HepG2 (cell line): ENCODE measurements around the gene DHX16. TPM values are rescaled to one million over a fixed set of nuclear protein-coding genes. Genes with fewer than 3 reads are reported as not detected.

Source experiments
- HBP1 ChIP-seq: IDR thresholded peaks from 2 replicates; pipeline ENCODE4 v1.6.1; 2016; ENCODE audit warnings: low read depth, control low read depth
- HDAC1 ChIP-seq: sonication (generic); formaldehyde crosslinking; IDR thresholded peaks from 2 replicates; pipeline ENCODE4 v1.5.1; 2020; ENCODE audit warnings: mild to moderate bottlenecking, missing genetic modification reagents
- MLLT10 ChIP-seq: sonication (generic); formaldehyde crosslinking; IDR thresholded peaks from 2 replicates; pipeline ENCODE4 v1.4.0; 2020; ENCODE audit warnings: missing genetic modification reagents
- NFATC3 ChIP-seq: sonication (generic); formaldehyde crosslinking; IDR thresholded peaks from 2 replicates; pipeline ENCODE4 v1.5.1; 2020; ENCODE audit warnings: mild to moderate bottlenecking, missing genetic modification reagents
- NFIC ChIP-seq: IDR thresholded peaks from 2 replicates; pipeline ENCODE4 v1.6.1; 2012; ENCODE audit warnings: mild to moderate bottlenecking, low read length, inconsistent platforms
- NR1H2 ChIP-seq: sonication (generic); formaldehyde crosslinking; IDR thresholded peaks from 2 replicates; pipeline ENCODE4 v1.8.1; 2022; ENCODE audit warnings: low read depth, missing genetic modification reagents, borderline replicate concordance
- PAWR ChIP-seq: sonication (generic); formaldehyde crosslinking; IDR thresholded peaks from 2 replicates; pipeline ENCODE4 v1.4.0; 2020; ENCODE audit warnings: missing genetic modification reagents, mild to moderate bottlenecking, borderline replicate concordance
- PRMT3 ChIP-seq: sonication (generic); formaldehyde crosslinking; IDR thresholded peaks from 2 replicates; pipeline ENCODE4 v1.8.1; 2022; ENCODE audit warnings: low read depth, mild to moderate bottlenecking, moderate library complexity, missing genetic modification reagents, borderline replicate concordance
- RXRB ChIP-seq: IDR thresholded peaks from 2 replicates; pipeline ENCODE4 v1.6.1; 2016; ENCODE audit warnings: borderline replicate concordance, missing genetic modification reagents, missing compliant biosample characterization
- XRCC5 ChIP-seq: fragments of 200-400 bp; formaldehyde crosslinking; optimal IDR thresholded peaks from 2 replicates; pipeline ENCODE3; 2017; ENCODE audit warnings: mild to moderate bottlenecking, low read length
- ZBTB10 ChIP-seq: sonication (generic); formaldehyde crosslinking; IDR thresholded peaks from 2 replicates; pipeline ENCODE4 v1.4.0; 2020; ENCODE audit warnings: missing genetic modification reagents, borderline replicate concordance
- ZBTB3 ChIP-seq: sonication (generic); formaldehyde crosslinking; IDR thresholded peaks from 2 replicates; pipeline ENCODE4 v1.4.0; 2020; ENCODE audit warnings: low read depth, mild to moderate bottlenecking, moderate library complexity, missing genetic modification reagents, borderline replicate concordance
- ZFP41 ChIP-seq: sonication (generic); formaldehyde crosslinking; IDR thresholded peaks from 2 replicates; pipeline ENCODE4 v1.4.0; 2020; ENCODE audit warnings: mild to moderate bottlenecking, missing genetic modification reagents, borderline replicate concordance
- ZFX ChIP-seq: sonication (generic); formaldehyde crosslinking; IDR thresholded peaks from 2 replicates; pipeline ENCODE4 v1.4.0; 2020; ENCODE audit warnings: mild to moderate bottlenecking, low read depth, missing genetic modification reagents, moderate library complexity
- ZNF296 ChIP-seq: sonication (generic); formaldehyde crosslinking; conservative IDR thresholded peaks from 2 replicates; pipeline ENCODE4 v1.5.0; 2020; ENCODE audit warnings: mild to moderate bottlenecking, missing genetic modification reagents
- ZNF44 ChIP-seq: sonication (generic); formaldehyde crosslinking; IDR thresholded peaks from 2 replicates; pipeline ENCODE4 v1.5.1; 2020; ENCODE audit warnings: mild to moderate bottlenecking, missing genetic modification reagents
- ZNF549 ChIP-seq: sonication (generic); formaldehyde crosslinking; IDR thresholded peaks from 2 replicates; pipeline ENCODE4 v1.5.0; 2020; ENCODE audit warnings: missing genetic modification reagents
- ZNF615 ChIP-seq: sonication (generic); formaldehyde crosslinking; IDR thresholded peaks from 2 replicates; pipeline ENCODE4 v1.5.0; 2020; ENCODE audit warnings: mild to moderate bottlenecking, missing genetic modification reagents, borderline replicate concordance
- ZNF660 ChIP-seq: sonication (generic); formaldehyde crosslinking; IDR thresholded peaks from 2 replicates; pipeline ENCODE4 v1.5.1; 2020; ENCODE audit warnings: mild to moderate bottlenecking, low read depth, missing genetic modification reagents, borderline replicate concordance
- ZNF891 ChIP-seq: sonication (generic); formaldehyde crosslinking; IDR thresholded peaks from 2 replicates; pipeline ENCODE4 v1.5.0; 2020; ENCODE audit warnings: mild to moderate bottlenecking, missing genetic modification reagents
- polyA plus RNA-seq, 8 experiments: library from polyadenylated mRNA; depleted of rRNA in 3 of 8; stranded (reverse) in 7 of 8; unstranded in 1 of 8; fragments of >200 nt; fragmentation: Illumina TruSeq in 4 of 8; extraction: Trizol in 4 of 8; gene quantifications; 2 replicates each; pipeline versions ENCODE4 v1.2.1 to v1.2.3, GENCODE V29; 2011 to 2016; ENCODE audit warnings: low read depth in 4 of 8, missing spikeins in 1 of 8, mixed read lengths in 1 of 8; ENCODE audit not compliant: insufficient read depth in 1 of 8
- total RNA-seq, 5 experiments: library from RNA; depleted of rRNA; stranded (reverse); fragments of >200 nt; fragmentation: Illumina TruSeq; extraction: Trizol; gene quantifications; 2 replicates each; pipeline ENCODE4 v1.2.3, GENCODE V29; 2016; ENCODE audit warnings: low read depth in 1 of 5
- TF ChIP-seq, protein P1 (sequence below): IDR thresholded peaks from 2 replicates; pipeline ENCODE4 v1.6.1; 2016
- TF ChIP-seq, protein P2 (sequence below): sonication (generic); formaldehyde crosslinking; IDR thresholded peaks from 2 replicates; pipeline ENCODE4 v1.4.0; 2020; ENCODE audit warnings: missing genetic modification reagents

DHX16 gene
- total and polyA plus RNA-seq, 2 of the 13 experiments (the other 11 are each of a cell fraction or from before 2014, with no cell fraction given): 57.0 to 58.5 TPM

- TF ChIP-seq ZNF615 (no peak), NFATC3 (no peak), ZFX (CRISPR knock-in tag) (0 out of 2 replicates have a peak, but pooled peaks have one; percentile 18), HBP1 (CRISPR knock-in tag) (no peak), XRCC5 (no peak), ZNF549 (CRISPR knock-in tag) (no peak), ZNF44 (CRISPR knock-in tag) (no peak), ZNF891 (CRISPR knock-in tag) (peak; percentile 25; the same call in 1 of the 2 replicates), ZBTB10 (no peak), PAWR (CRISPR knock-in tag) (no peak), MLLT10 (CRISPR knock-in tag) (no peak), NR1H2 (CRISPR knock-in tag) (no peak), ZFP41 (CRISPR knock-in tag) (no peak), NFIC (no peak), PRMT3 (CRISPR knock-in tag) (0 out of 2 replicates have a peak, but pooled peaks have one; percentile 74), ZNF296 (no peak), RXRB (CRISPR knock-in tag) (0 out of 2 replicates have a peak, but pooled peaks have one; percentile 36), ZNF660 (CRISPR knock-in tag) (no peak; the same call in 1 of the 2 replicates), ZBTB3 (CRISPR knock-in tag) (peak; percentile 46; the same call in 1 of the 2 replicates), HDAC1 (peak; percentile 78)
- TF ChIP-seq, protein P1, sequence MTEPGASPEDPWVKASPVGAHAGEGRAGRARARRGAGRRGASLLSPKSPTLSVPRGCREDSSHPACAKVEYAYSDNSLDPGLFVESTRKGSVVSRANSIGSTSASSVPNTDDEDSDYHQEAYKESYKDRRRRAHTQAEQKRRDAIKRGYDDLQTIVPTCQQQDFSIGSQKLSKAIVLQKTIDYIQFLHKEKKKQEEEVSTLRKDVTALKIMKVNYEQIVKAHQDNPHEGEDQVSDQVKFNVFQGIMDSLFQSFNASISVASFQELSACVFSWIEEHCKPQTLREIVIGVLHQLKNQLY (CRISPR knock-in tag): peak; percentile 55
- TF ChIP-seq, protein P2, sequence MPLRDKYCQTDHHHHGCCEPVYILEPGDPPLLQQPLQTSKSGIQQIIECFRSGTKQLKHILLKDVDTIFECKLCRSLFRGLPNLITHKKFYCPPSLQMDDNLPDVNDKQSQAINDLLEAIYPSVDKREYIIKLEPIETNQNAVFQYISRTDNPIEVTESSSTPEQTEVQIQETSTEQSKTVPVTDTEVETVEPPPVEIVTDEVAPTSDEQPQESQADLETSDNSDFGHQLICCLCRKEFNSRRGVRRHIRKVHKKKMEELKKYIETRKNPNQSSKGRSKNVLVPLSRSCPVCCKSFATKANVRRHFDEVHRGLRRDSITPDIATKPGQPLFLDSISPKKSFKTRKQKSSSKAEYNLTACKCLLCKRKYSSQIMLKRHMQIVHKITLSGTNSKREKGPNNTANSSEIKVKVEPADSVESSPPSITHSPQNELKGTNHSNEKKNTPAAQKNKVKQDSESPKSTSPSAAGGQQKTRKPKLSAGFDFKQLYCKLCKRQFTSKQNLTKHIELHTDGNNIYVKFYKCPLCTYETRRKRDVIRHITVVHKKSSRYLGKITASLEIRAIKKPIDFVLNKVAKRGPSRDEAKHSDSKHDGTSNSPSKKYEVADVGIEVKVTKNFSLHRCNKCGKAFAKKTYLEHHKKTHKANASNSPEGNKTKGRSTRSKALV: no peak; the same call in 1 of the 2 replicates
These were observed 48.6 kb upstream of the DHX16 start (continued) for GRCh38 chr6:30721198-30722024.
